Activated B cell treated with CpG ODN at 0.5 μM for 24 hours (primary cell): ENCODE measurements around the gene CATSPER1. TPM values are rescaled to one million over a fixed set of nuclear protein-coding genes. Genes with fewer than 3 reads are reported as not detected.
A peak's percentile ranks its signal among the peaks of the same experiment; 100 is the strongest.

Experiments used
- ATAC-seq: fragments of 200-7000 bp; cut with Tn5 transposase; one replicate; pipeline ENCODE4 v1.10.0; 2021; ENCODE audit warnings: low read depth, mild to moderate bottlenecking, moderate library complexity
- CTCF ChIA-PET: fragments of 350-600 bp; sonication (Branson Sonifier 250); formaldehyde crosslinking; loops from one replicate; lab custom pipeline; 2021; ENCODE audit warnings: antibody characterized with exemption; lab: Charles Lee
- POLR2A ChIA-PET: fragments of 350-600 bp; sonication (Branson Sonifier 250); formaldehyde crosslinking; loops from one replicate; lab custom pipeline; 2021; ENCODE audit warnings: antibody characterized with exemption; lab: Charles Lee
- DNase-seq: peaks from one replicate; pipeline ENCODE4 v3.0.0; 2022
- H3K27ac Mint-ChIP-seq: one replicate; pipeline ENCODE4 v1.8.0; 2020; ENCODE audit warnings: mixed read lengths
- H3K27me3 Mint-ChIP-seq: one replicate; pipeline ENCODE4 v1.8.0; 2021; ENCODE audit warnings: mixed read lengths
- H3K36me3 Mint-ChIP-seq: one replicate; pipeline ENCODE4 v1.8.0; 2021; ENCODE audit warnings: low read depth, mixed read lengths
- H3K4me1 Mint-ChIP-seq: one replicate; pipeline ENCODE4 v1.8.0; 2021; ENCODE audit warnings: mixed read lengths
- H3K4me3 Mint-ChIP-seq: one replicate; pipeline ENCODE4 v1.8.0; 2020; ENCODE audit warnings: mild to moderate bottlenecking, mixed read lengths
- H3K9me3 Mint-ChIP-seq: one replicate; pipeline ENCODE4 v1.8.0; 2020; ENCODE audit warnings: mixed read lengths
- intact Hi-C: fragments of 100-400 bp; cut with micrococcal nuclease; formaldehyde crosslinking; loops from one replicate; pipeline ENCODE4 v1.15.1; 2024
- total RNA-seq: library from RNA; stranded (reverse); gene quantifications from 2 replicates; pipeline ENCODE4 v1.2.3, GENCODE V29; 2022
- TF ChIP-seq, protein P1 (sequence below): fragments of 200-600 bp; IDR thresholded peaks from one replicate; pipeline ENCODE4 v1.8.0; 2022; ENCODE audit warnings: antibody characterized with exemption, mild to moderate bottlenecking

Gene CATSPER1
- total RNA-seq, 1 donor from 2014 or later: not detected

DNA sequence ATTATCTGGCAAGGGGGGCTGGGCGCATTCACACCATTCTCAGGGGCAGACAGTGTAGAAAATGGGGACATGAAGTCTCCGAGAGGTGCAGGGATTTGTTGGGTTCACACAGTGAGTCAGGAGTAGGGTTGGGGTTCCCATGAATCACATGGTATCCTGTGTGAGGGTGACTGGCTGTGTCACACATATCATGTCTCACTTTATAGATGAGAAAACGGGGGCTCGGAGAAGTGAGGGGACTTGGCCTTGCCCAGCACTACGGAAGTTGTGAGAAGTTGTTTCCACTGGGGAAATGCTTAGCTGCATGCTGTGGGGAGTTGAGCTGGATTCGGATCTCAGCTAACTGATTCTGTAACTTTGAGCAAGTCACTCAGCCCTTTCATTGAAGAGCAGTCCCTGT is 18.5 kb upstream of the CATSPER1 start:
- intact Hi-C loops: loop anchor here (1.0 kb wide), 2 partner anchors 24 to 90 kb away; no protein-coding TSS in a partner anchor
- H3K9me3 Mint-ChIP-seq: no peaks in the 10 kb centered on the region
- no peaks in the 10 kb centered on the region for H3K36me3 Mint-ChIP-seq
- CTCF ChIA-PET: interaction anchor here (0.8 to 3.1 kb wide), 27 partner anchors 9 to 337 kb away, joined by 3 to 24 read pairs (median 5); partner anchors contain the start of genes BANF1, EIF1AD, KAT5 and MUS81
- DNase-seq (no peak), ATAC-seq (no peak)
- H3K4me3 Mint-ChIP-seq: no peak overlapping the region
- TF ChIP-seq, protein P1, sequence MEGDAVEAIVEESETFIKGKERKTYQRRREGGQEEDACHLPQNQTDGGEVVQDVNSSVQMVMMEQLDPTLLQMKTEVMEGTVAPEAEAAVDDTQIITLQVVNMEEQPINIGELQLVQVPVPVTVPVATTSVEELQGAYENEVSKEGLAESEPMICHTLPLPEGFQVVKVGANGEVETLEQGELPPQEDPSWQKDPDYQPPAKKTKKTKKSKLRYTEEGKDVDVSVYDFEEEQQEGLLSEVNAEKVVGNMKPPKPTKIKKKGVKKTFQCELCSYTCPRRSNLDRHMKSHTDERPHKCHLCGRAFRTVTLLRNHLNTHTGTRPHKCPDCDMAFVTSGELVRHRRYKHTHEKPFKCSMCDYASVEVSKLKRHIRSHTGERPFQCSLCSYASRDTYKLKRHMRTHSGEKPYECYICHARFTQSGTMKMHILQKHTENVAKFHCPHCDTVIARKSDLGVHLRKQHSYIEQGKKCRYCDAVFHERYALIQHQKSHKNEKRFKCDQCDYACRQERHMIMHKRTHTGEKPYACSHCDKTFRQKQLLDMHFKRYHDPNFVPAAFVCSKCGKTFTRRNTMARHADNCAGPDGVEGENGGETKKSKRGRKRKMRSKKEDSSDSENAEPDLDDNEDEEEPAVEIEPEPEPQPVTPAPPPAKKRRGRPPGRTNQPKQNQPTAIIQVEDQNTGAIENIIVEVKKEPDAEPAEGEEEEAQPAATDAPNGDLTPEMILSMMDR: peak; percentile 7
- peaks cover 9% of the 10 kb centered on the region for H3K4me1 Mint-ChIP-seq
- H3K27me3 Mint-ChIP-seq: peaks cover 8% of the 10 kb centered on the region
- POLR2A ChIA-PET: interaction anchor here (0.8 to 1.2 kb wide), 3 partner anchors 42 to 333 kb away, joined by 3 to 4 read pairs (median 4); partner anchors contain the start of genes BANF1, CCDC85B and KAT5
- no peak overlapping the region for H3K27ac Mint-ChIP-seq

GRCh38 chr11:66042996-66043906 is 17.0 kb upstream of the CATSPER1 start:
- Mint-ChIP-seq H3K27ac (no peak overlapping the region), H3K27me3 (peaks cover 5% of the 10 kb centered on the region), H3K36me3 (no peaks in the 10 kb centered on the region), H3K4me3 (no peak overlapping the region), H3K9me3 (no peaks in the 10 kb centered on the region), H3K4me1 (peaks cover 7% of the 10 kb centered on the region)
- CTCF ChIA-PET: interaction anchor here (1.9 to 3.1 kb wide), 2 partner anchors 92 to 99 kb away, joined by 7 to 24 read pairs; no protein-coding TSS in a partner anchor
- no peak for ATAC-seq
- DNase-seq: no peak
- intact Hi-C loops: no loop called here
- TF ChIP-seq, protein P1: no peak
- POLR2A ChIA-PET: interaction anchor here (0.5 kb wide), 1 partner anchor 29 kb away, joined by 8 read pairs; no protein-coding TSS in a partner anchor

- CTCF ChIA-PET: no interaction called here
- POLR2A ChIA-PET: no interaction called here
- H3K27ac Mint-ChIP-seq: no peak overlapping the region
Measured at GRCh38 chr11:66042227-66042995, 16.1 kb upstream of the CATSPER1 start.

DNA sequence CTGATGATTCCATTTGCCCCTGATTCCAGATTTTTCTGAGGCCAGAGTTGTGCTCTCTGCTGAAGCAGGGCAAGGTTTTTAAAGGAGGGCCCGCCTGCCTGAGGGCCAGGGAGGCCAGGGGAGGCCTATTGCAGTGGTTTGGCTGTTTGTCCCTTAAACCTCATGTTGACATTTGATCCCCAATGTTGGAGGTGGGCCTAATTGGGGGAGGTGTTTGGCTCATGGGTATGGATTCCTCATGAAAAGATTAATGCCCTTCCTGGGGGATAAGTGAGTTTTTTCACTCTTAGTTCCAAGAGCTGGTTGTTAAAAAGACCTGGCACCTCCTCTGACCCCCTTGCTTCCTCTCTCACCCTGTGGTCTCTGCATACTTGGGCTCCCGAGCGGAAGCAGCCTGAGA is 13.5 kb upstream of the CATSPER1 start:
- no peaks in the 10 kb centered on the region for H3K36me3 Mint-ChIP-seq
- ChIA-PET CTCF (no interaction called here), POLR2A (no interaction called here)
- H3K4me1 Mint-ChIP-seq: peaks cover 2% of the 10 kb centered on the region
- no peak for DNase-seq
- ATAC-seq: no peak
- no peak overlapping the region for H3K4me3 Mint-ChIP-seq
- H3K27ac Mint-ChIP-seq: no peak overlapping the region
- intact Hi-C loops: no loop called here
- H3K9me3 Mint-ChIP-seq: no peaks in the 10 kb centered on the region
- H3K27me3 Mint-ChIP-seq: peaks cover 7% of the 10 kb centered on the region
- TF ChIP-seq, protein P1: no peak

More at GRCh38 chr11:66042227-66042995, 16.1 kb upstream of the CATSPER1 start:
- Mint-ChIP-seq H3K4me1 (peaks cover 7% of the 10 kb centered on the region), H3K36me3 (no peaks in the 10 kb centered on the region), H3K27me3 (peaks cover under 1% of the 10 kb centered on the region), H3K4me3 (no peak overlapping the region), H3K9me3 (no peaks in the 10 kb centered on the region)
- intact Hi-C loops: no loop called here
- TF ChIP-seq, protein P1: no peak
- ATAC-seq: no peak
- DNase-seq: no peak
